Endothelial cell of umbilical vein (primary cell): ENCODE measurements around the gene CD58. TPM values are rescaled to one million over a fixed set of nuclear protein-coding genes. Genes with fewer than 3 reads are reported as not detected.

Source experiments
- BruUV-seq: library from RNA; stranded (reverse); fragments of 400-500 nt; replicated peaks from 2 replicates; lab custom pipeline; 2021; lab: Mats Ljungman, UMichigan
- CTCF ChIA-PET: fragments of 300-600, 350-600 bp; sonication (Branson Sonifier 250); formaldehyde crosslinking; loops from one replicate; lab custom pipeline; 2021; ENCODE audit warnings: antibody characterized with exemption, inconsistent platforms; lab: Charles Lee
- POLR2A ChIA-PET: fragments of 300-600, 350-600 bp; sonication (Branson Sonifier 250); formaldehyde crosslinking; loops from one replicate; lab custom pipeline; 2021; ENCODE audit warnings: antibody characterized with exemption, inconsistent platforms; lab: Charles Lee
- DNase-seq: peaks from one replicate; pipeline ENCODE4 v3.0.0-alpha.2; 2011; ENCODE audit warnings: low read depth, low spot score
- FAIRE-seq: peaks from 2 replicates; lab custom pipeline; 2011; peaks lifted over from hg19 to GRCh38; lab: Jason Lieb, UNC
- H2AFZ ChIP-seq: 2 replicates; pipeline ENCODE4 v1.6.0; 2012; ENCODE audit warnings: low read depth, low read length, control low read depth, inconsistent platforms
- H3K27ac ChIP-seq: 2 replicates; pipeline ENCODE4 v1.5.1; 2011; ENCODE audit warnings: low read depth, mild to moderate bottlenecking, control low read depth, low read length, moderate library complexity; ENCODE audit not compliant: insufficient read depth
- H3K27me3 ChIP-seq, 2 experiments: 2 replicates each; pipeline versions ENCODE4 v1.6.0 to v1.6.1; 2011; ENCODE audit warnings: low read length in 2 of 2, mixed read lengths in 1 of 2; ENCODE audit not compliant: control insufficient read depth in 2 of 2, insufficient read depth in 2 of 2
- H3K36me3 ChIP-seq, 2 experiments: 2 replicates in 1 of 2; 3 replicates in 1 of 2; pipeline ENCODE4 v1.5.1; 2011; ENCODE audit warnings: low read length in 2 of 2, mild to moderate bottlenecking in 1 of 2, moderate library complexity in 1 of 2; ENCODE audit not compliant: control insufficient read depth in 2 of 2, insufficient read depth in 2 of 2; ENCODE audit errors: extremely low read depth in 1 of 2
- H3K4me1 ChIP-seq: 3 replicates; pipeline ENCODE4 v1.5.1; 2011; ENCODE audit warnings: mild to moderate bottlenecking, low read length; ENCODE audit not compliant: control insufficient read depth, insufficient read depth; ENCODE audit errors: extremely low read depth
- H3K4me2 ChIP-seq: 2 replicates; pipeline ENCODE4 v1.6.1; 2011; ENCODE audit warnings: low read length, control low read depth, mixed read lengths; ENCODE audit not compliant: insufficient read depth
- H3K4me3 ChIP-seq, 3 experiments: fragments of 200-600 bp in 1 of 3; sonication (generic), shearing (Covaris generic) in 1 of 3; replicated peaks in 1 of 3; 2 replicates each; pipeline ENCODE4 v1.5.1; 2011 to 2016; ENCODE audit warnings: control low read depth in 3 of 3, low read length in 3 of 3, mild to moderate bottlenecking in 2 of 3, inconsistent platforms in 1 of 3, low read depth in 1 of 3, moderate library complexity in 1 of 3; ENCODE audit not compliant: insufficient read depth in 1 of 3
- H3K79me2 ChIP-seq: 2 replicates; pipeline ENCODE4 v1.6.0; 2012; ENCODE audit warnings: low read length, inconsistent platforms; ENCODE audit not compliant: control insufficient read depth, insufficient read depth
- H3K9ac ChIP-seq: replicated peaks from 2 replicates; pipeline ENCODE3; 2011; ENCODE audit warnings: low read length, control low read depth; ENCODE audit not compliant: insufficient read depth; ENCODE audit errors: extremely low read depth
- H3K9me1 ChIP-seq: replicated peaks from 3 replicates; pipeline ENCODE4 v1.6.0; 2011; ENCODE audit warnings: mild to moderate bottlenecking, low read length; ENCODE audit not compliant: control insufficient read depth, insufficient read depth; ENCODE audit errors: extremely low read depth
- H3K9me3 ChIP-seq: replicated peaks from 2 replicates; pipeline ENCODE4 v1.5.1; 2012; ENCODE audit warnings: low read length, inconsistent platforms; ENCODE audit not compliant: control insufficient read depth, insufficient read depth
- H4K20me1 ChIP-seq: replicated peaks from 2 replicates; pipeline ENCODE3; 2011; ENCODE audit warnings: mild to moderate bottlenecking, low read length; ENCODE audit not compliant: control insufficient read depth, insufficient read depth; ENCODE audit errors: extremely low read depth
- CTCF ChIP-seq, 2 donors: IDR thresholded peaks; 1 replicate in 1 of 2; 2 replicates in 1 of 2; pipeline ENCODE4 v1.5.1; 2011; ENCODE audit warnings: low read length in 2 of 2, mild to moderate bottlenecking in 2 of 2, moderate library complexity in 2 of 2, control low read depth in 1 of 2, inconsistent platforms in 1 of 2, low read depth in 1 of 2; ENCODE audit not compliant: insufficient read depth in 1 of 2; ENCODE audit errors: extremely low read depth in 1 of 2
- EZH2 ChIP-seq: IDR thresholded peaks from 2 replicates; pipeline ENCODE4 v1.6.1; 2012; ENCODE audit warnings: borderline replicate concordance, low read depth, mild to moderate bottlenecking, moderate library complexity, low read length, inconsistent platforms; ENCODE audit not compliant: severe bottlenecking
- FOS ChIP-seq: IDR thresholded peaks from 2 replicates; pipeline ENCODE4 v1.6.1; 2011; ENCODE audit warnings: mild to moderate bottlenecking, low read length, moderate library complexity, borderline replicate concordance; ENCODE audit not compliant: insufficient read depth
- GATA2 ChIP-seq: IDR thresholded peaks from 2 replicates; pipeline ENCODE4 v1.7.0; 2011; ENCODE audit warnings: low read depth, mild to moderate bottlenecking, moderate library complexity, mixed read lengths, low read length; ENCODE audit not compliant: insufficient read length, insufficient read depth
- JUN ChIP-seq: IDR thresholded peaks from 2 replicates; pipeline ENCODE4 v1.6.1; 2011; ENCODE audit warnings: borderline replicate concordance, low read depth; ENCODE audit not compliant: insufficient read length, insufficient read depth
- MAX ChIP-seq: IDR thresholded peaks from 2 replicates; pipeline ENCODE4 v1.6.1; 2011; ENCODE audit not compliant: insufficient read depth, insufficient read length
- MYC ChIP-seq: IDR thresholded peaks from one replicate; pipeline ENCODE4 v1.6.1; 2011; ENCODE audit warnings: mild to moderate bottlenecking, low read depth, low read length
- POLR2A ChIP-seq: IDR thresholded peaks from 2 replicates; pipeline ENCODE4 v1.6.1; 2012; ENCODE audit warnings: low read depth, mild to moderate bottlenecking, control low read depth, low read length
- POLR2AphosphoS5 ChIP-seq: IDR thresholded peaks from 2 replicates; pipeline ENCODE4 v1.6.1; 2012; ENCODE audit warnings: low read depth, mild to moderate bottlenecking, control low read depth, low read length, moderate library complexity; ENCODE audit not compliant: insufficient read depth
- dilution Hi-C: fragments of 300-500 bp; cut with MboI; formaldehyde crosslinking; loops from one replicate; pipeline ENCODE4 v1.15.0; 2019; ENCODE audit warnings: low sequenced_read_pairs; ENCODE audit not compliant: extremely low pct_ligation_motif_present
- intact Hi-C: fragments of 100-400 bp; cut with micrococcal nuclease; formaldehyde crosslinking; loops from one replicate; pipeline ENCODE4 v1.10.0; 2022
- polyA plus RNA-seq, 4 experiments: library from polyadenylated mRNA; depleted of rRNA in 3 of 4; stranded (reverse) in 3 of 4; unstranded in 1 of 4; fragments of >200 nt; gene quantifications; 2 replicates each; pipeline versions ENCODE4 v1.2.1 to v1.2.3, GENCODE V29; 2011 to 2012; ENCODE audit warnings: missing spikeins in 1 of 4
- total RNA-seq: library from RNA; stranded (reverse); gene quantifications from 2 replicates; pipeline ENCODE4 v1.2.3, GENCODE V29; 2021

Gene CD58
- total and polyA plus RNA-seq, 2 donors (not counting 3 experiments of a cell fraction or from before 2014, with no cell fraction given) = 9.8 to 12.7 TPM

GRCh38 chr1:116483481-116484309, 87.1 kb downstream of the CD58 start:
- Histone ChIP-seq H3K4me1 (peaks cover 19% of the 10 kb centered on the region), H3K27me3 (no peaks in the 10 kb centered on the region), H3K4me3 (no peak overlapping the region), H4K20me1 (no peaks in the 10 kb centered on the region), H3K9ac (no peak overlapping the region), H3K79me2 (no peaks in the 10 kb centered on the region), H3K4me2 (no peak overlapping the region), H3K9me3 (no peaks in the 10 kb centered on the region), H2AFZ (no peak overlapping the region), H3K9me1 (no peaks in the 10 kb centered on the region), H3K36me3 (no peaks in the 10 kb centered on the region), H3K27ac (no peak overlapping the region)
- intact Hi-C loops (loop anchor here (2.0 kb wide), 1 partner anchor 65 kb away; no protein-coding TSS in a partner anchor), dilution Hi-C loops (loop anchor here (25.0 kb wide), 1 partner anchor 96 kb away; no protein-coding TSS in a partner anchor)
- FAIRE-seq (no peak), DNase-seq (no peak)
- no TSS peak for BruUV-seq
- ChIA-PET CTCF (interaction anchor here (1.0 to 8.2 kb wide), 11 partner anchors 10 to 342 kb away, joined by 3 to 427 read pairs (median 65); no protein-coding TSS in a partner anchor), POLR2A (interaction anchor here (1.9 kb wide), 1 partner anchor 15 kb away, joined by 5 read pairs; no protein-coding TSS in a partner anchor)
- TF ChIP-seq MYC (no peak), EZH2 (no peak), POLR2A (no peak), POLR2AphosphoS5 (no peak), GATA2 (no peak), FOS (no peak), CTCF (IDR thresholded peaks at IDR 0.05; ENCODE audit: extremely low read depth in 1 of 2, insufficient read depth in 1 of 2, low read depth in 1 of 2, low read length in 2 of 2) (no peak), JUN (no peak), MAX (no peak)
